ENCODE data around the gene CTNNB1.

Gene CTNNB1

GRCh38 chr3:41243183-41243582, 43.9 kb downstream of the CTNNB1 start:
- no peak for TF ChIP-seq CTCF (conservative IDR thresholded peaks at IDR 0.05; ENCODE audit: low read depth)
- ChIA-PET CTCF (interaction anchor here (0.6 kb wide), 1 partner anchor 1361 kb away, joined by 3 read pairs; no protein-coding TSS in a partner anchor), POLR2A (ENCODE audit: low non-redundant PET) (no interaction called here)
- H3K27ac ChIP-seq: no peak overlapping the region
- no peak for DNase-seq (ENCODE audit: low spot score)

DNA sequence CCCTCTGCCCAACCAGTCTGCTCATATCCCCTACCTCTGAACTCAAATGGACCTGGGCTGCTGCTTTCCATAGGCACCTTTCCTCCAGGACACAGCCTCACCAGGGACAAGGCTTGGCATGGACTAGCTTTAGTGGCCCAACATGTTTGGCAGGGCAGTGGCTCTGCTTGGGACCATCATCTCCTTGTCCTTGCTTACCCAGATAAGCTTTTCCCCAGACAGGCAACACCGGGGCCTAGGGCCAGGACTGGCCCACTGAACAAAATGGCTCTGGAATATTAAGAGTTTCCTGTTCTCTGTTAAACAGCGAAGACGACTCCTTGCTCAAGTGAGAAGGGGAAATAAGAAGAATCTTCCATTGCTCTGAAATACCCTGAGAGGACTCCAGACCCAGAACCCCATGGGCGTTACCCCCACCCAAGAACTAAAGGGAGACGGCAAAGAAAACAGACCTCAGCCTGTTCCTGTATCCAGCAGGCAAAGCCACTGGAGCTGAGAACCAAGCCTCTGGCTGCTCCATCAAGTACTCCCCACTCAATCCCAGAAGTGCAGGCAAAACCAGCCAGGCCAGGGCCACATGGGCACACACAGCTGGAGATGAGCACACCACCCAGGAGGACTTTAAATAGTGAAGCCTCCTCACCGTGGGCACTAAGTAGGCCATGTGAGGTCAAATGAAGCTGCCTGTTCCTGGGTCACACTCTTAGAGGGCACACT, 45.5 kb downstream of the CTNNB1 start:
- no peak for DNase-seq (ENCODE audit: low spot score)
- ChIA-PET CTCF (interaction anchor here (0.6 kb wide), 1 partner anchor 12 kb away, joined by 3 read pairs; no protein-coding TSS in a partner anchor), POLR2A (ENCODE audit: low non-redundant PET) (no interaction called here)
- peak overlapping the region; percentile 2; the same call in 1 of the 2 replicates for H3K27ac ChIP-seq
- no peak for TF ChIP-seq CTCF (conservative IDR thresholded peaks at IDR 0.05; ENCODE audit: low read depth)

DNA sequence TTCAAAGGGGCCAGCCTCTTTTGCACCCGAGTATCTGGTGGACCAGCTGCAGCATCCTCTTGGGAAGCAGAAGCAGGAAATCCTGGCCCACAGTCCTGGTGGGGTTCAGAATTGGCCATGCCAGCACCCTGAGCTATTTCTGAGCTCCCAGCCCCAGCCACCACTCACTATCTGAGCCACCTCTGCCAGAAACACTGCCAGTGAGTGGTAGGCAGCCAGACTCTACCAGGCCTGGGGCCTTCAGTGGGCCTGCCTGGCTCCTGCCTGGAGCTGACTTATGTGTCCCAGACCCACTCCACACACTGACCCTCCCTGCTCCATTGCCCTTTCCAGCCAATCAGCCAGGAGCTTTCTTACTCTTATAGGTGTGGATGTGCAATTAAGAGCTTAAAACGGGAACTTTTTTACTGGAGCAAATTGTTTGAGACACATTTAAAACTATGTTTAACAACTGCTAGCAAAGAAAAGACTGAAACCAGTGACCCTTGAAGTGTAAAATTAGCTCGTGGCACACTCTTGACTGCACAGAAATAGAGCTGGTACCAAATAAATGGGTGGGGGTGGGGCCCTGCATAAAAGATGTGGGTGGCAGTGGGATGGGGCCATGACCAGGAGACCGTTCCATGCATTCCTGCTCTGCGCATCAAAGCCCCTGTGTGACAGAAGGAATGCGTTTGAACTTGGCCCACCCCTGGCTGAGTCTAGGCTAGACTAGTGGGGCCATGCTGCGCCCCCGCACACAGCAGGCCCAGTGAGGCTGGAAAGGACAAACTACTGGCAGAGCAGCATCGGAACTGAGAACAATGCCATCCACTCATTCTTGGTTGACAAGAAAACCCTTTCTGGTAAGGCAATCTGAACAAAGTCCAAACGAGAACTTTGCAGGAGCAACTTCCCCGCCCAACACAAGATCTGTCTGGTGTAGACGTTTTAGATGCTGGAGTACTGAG, 48.0 kb downstream of the CTNNB1 start:
- POLR2A ChIA-PET (ENCODE audit: low non-redundant PET): interaction anchor here (0.6 kb wide), 1 partner anchor 68 kb away, joined by 7 read pairs; no protein-coding TSS in a partner anchor
- TF ChIP-seq CTCF (conservative IDR thresholded peaks at IDR 0.05; ENCODE audit: low read depth): no peak

DNA sequence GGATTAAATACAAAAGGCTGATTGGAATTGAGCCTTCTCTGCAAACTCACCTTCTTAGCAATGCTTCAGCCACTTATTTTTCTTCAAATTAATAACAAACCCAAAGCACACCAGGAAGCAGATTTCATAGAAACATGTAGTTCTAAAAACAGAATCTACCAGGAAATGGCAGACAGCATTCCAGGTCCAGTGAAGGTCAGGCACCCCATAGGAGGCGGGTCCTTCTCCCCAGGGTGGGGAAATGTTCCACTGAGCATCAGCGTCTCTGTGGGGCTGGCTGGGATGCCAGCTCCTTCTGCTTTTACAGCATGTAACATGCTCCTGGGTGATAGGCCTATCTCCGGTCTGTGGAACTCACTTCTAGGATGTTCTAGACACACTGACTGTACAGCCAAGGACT, 49.2 kb downstream of the CTNNB1 start:
- CTCF ChIA-PET: interaction anchor here (0.6 kb wide), 1 partner anchor 921 kb away, joined by 3 read pairs; no protein-coding TSS in a partner anchor

More for the DNA sequence above, 48.0 kb downstream of the CTNNB1 start:
- H3K27ac ChIP-seq: no peak overlapping the region
- DNase-seq (ENCODE audit: low spot score): no peak
- CTCF ChIA-PET: no interaction called here

GRCh38 chr3:41249318-41249717, 50.0 kb downstream of the CTNNB1 start:
- DNase-seq (ENCODE audit: low spot score): no peak

More for the DNA sequence above, 49.2 kb downstream of the CTNNB1 start:
- no peak for TF ChIP-seq CTCF (conservative IDR thresholded peaks at IDR 0.05; ENCODE audit: low read depth)
- POLR2A ChIA-PET (ENCODE audit: low non-redundant PET): no interaction called here
- no peak for DNase-seq (ENCODE audit: low spot score)
- H3K27ac ChIP-seq: no peak overlapping the region

More at GRCh38 chr3:41249318-41249717, 50.0 kb downstream of the CTNNB1 start:
- no peak overlapping the region for H3K27ac ChIP-seq
- POLR2A ChIA-PET (ENCODE audit: low non-redundant PET): no interaction called here
- CTCF ChIA-PET: no interaction called here
- TF ChIP-seq CTCF (conservative IDR thresholded peaks at IDR 0.05; ENCODE audit: low read depth): no peak
